Left hindlimb (tissue), 1 donor: ENCODE data around the gene FAM81A.
"Not testable (repeated sequence)": the region's sequence is repeated elsewhere in the genome, so short reads cannot be mapped to it uniquely, and the experiment has no call there.

ENCODE experiments used
- DNase-seq: peaks from one replicate; pipeline ENCODE4 v3.0.0-alpha.2; 2018

Gene FAM81A

DNA sequence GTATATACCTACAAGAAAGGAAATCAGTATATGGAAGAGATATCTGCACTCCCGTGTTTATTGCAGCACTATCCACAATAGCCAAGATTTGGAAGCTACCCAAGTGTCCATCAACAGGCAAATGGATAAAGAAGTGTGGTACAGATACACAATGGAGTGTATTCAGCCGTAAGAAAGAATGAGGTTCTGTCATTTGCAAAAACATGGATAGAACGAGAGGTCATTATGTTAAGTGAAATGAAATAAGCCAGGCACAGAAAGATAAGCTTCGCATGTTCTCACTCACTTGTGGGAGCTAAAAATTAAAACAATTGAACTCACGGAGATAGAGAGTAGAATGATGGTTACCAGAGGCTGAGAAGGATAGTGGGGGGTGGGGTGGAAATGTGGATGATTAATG is 53.1 kb downstream of the FAM81A start:
- DNase-seq = no peak

GRCh38 chr15:59492389-59493377 is 54.7 kb downstream of the FAM81A start:
- peak; percentile 69 for DNase-seq

GRCh38 chr15:59501597-59501996 is 63.6 kb downstream of the FAM81A start:
- DNase-seq = no peak

GRCh38 chr15:59515190-59515589 is 77.2 kb downstream of the FAM81A start:
- no peak for DNase-seq

DNA sequence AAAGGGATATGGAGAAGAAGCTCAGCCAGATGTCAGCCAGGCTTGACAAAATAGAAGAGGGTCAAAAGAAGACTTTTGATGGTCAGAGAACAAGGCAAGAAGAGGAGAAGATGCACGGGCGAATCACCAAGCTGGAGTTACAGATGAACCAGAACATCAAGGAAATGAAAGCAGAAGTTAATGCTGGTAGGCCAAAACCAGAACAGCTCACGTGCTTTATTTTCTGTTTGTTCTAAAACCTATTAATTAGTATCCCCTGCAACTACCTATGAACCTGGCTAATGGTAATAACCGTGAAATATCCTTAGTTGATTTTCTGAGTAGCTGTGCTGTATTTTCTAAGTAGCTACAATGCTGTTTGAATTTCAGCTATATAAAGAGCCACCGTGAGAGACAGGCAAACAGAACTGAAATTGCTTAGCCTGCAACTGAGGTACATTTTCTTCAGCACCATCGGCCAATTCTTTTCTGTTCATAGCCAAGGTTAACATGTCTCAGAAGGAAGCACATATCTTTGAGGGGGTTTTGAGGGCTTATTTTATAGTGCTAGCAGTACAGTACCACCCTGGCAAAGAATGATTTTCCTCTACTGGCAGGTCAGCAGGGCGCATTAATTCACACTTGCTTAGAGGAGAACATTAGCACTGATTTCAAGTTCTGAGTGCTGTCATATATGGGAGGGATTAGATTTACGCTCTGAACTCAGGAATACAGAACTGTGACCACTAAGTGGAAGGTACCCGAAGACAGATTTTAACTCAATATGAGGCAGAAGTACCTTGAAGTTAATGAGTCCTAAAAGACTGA is 78.9 kb downstream of the FAM81A start:
- DNase-seq = no peak

GRCh38 chr15:59519329-59519728 is 81.3 kb downstream of the FAM81A start:
- no peak for DNase-seq

GRCh38 chr15:59521443-59521842 is 83.5 kb downstream of the FAM81A start:
- DNase-seq = no peak

DNA sequence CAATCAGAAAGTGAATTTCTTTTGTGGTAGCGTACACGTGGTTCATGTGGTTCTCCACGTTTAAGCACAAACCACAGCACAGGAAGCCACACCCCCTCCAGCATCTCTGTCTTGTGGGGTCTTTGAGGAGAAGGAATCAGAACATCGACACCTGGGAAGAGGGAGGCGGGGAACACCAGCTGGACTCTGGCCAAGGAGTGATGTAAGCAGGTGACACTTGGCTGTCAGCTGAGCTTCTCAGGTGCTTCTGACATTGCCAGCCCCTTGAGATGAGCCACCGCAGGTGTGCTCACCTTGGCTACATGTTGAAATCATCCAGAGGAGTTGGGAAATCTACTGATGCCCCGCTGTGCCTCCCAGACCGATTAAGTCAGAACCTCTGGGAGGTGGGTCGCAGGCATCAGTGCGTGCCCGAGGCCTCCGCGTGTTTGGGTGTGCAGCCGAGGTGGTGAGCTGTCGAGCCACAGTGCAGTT is 85.0 kb downstream of the FAM81A start:
- no peak for DNase-seq

DNA sequence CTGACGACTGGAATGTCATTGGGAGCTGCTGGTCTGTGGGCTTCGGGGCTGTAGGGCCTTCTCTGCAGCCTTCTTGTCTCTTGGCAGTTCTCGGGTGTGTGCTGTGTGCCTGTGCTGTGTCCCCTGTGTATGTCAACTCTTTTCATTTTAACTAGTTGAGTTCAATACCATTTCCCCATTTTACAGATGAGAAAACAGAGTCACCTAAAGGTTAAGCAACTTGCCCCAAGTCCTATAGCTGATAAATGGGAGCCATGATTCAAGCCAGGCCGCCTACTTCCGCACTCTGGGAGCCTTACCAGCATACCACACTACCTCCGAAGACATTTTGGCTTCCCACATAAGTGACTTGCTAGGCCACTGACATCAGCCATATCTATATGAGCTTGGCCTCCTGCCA is 85.7 kb downstream of the FAM81A start:
- DNase-seq = no peak

GRCh38 chr15:59524331-59524731 is 86.3 kb downstream of the FAM81A start:
- DNase-seq = no peak

- DNase-seq = not testable (repeated sequence)
These were observed 88.5 kb downstream of the FAM81A start for GRCh38 chr15:59526466-59526865.

GRCh38 chr15:59528429-59528828 is 90.4 kb downstream of the FAM81A start:
- no peak for DNase-seq

DNA sequence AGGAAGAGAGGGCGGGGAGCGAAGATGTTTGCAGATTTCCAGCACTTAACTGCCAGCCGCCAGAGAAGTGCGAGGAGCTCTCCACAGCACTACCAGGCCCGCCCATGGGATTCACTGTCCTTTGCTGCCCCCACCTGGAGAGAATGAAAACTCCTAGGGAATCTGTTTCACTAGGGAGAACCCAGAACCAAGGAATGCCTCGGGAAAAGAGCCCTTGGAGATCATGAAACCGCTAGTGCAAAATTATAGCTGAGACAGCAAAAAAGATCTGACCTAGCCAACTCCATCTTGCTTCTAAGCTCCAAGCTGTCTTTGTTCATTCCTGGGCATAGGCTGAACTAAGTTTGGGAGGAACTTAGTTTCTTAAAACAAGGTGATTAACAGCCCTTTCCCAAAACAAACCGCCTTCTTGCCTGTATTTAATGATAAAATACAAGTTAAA is 91.0 kb downstream of the FAM81A start:
- peak; percentile 86 for DNase-seq

DNA sequence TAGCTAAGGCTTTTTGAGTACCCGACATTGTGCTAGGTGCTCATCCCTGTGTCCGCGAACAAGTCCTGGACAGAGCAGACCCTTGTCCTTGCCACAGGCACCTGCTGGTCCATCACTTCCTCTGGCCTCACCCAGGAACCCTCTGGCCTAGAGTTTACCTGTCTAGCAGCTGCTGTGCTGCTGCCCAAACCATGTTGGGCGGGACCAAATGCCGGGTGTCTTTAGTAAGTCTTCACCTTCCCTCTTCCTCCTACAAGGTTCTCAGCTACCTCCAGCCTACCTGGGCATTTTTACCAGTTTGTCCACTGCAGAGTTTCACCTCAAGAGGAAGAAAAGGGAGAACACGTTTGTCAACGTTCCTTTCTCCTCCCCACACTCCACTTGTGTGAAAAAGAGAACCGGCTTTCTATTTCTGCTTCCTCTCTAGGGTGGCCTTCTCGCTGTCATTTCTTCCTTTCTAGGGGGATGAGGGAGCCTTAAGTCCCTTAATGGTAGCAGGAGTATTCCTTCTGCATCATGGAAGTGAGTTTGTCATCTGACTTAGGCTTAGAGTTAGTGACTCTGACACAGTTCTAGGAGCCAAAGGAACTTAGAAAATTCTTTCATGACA is 93.2 kb downstream of the FAM81A start:
- no peak for DNase-seq

GRCh38 chr15:59532770-59533379 is 94.9 kb downstream of the FAM81A start:
- DNase-seq = no peak

DNA sequence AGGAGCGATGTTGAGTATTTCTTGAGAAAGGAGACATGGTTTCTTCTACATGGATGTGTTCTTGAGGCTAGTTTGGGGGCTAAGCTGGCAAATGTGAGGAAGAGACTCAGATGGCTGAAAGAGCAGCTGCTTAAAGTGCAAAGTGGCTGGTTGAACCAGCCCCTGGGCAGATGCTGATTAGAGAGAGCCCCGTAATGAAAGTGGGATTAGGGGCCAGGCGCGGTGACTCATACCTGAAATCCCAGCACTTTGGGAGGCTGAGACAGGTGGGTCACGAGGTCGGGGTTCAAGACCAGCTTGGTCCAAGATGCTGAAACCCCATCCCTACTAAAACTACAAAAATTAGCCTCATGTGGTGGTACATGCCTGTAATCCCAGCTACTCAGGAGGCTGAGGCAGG is 98.6 kb downstream of the FAM81A start:
- DNase-seq = no peak

GRCh38 chr15:59537403-59537802 is 99.4 kb downstream of the FAM81A start:
- no peak for DNase-seq

GRCh38 chr15:59538494-59538893 is 100.5 kb downstream of the FAM81A start:
- no peak for DNase-seq

- DNase-seq = no peak
These were observed 101.8 kb downstream of the FAM81A start for GRCh38 chr15:59539799-59540198.

DNA sequence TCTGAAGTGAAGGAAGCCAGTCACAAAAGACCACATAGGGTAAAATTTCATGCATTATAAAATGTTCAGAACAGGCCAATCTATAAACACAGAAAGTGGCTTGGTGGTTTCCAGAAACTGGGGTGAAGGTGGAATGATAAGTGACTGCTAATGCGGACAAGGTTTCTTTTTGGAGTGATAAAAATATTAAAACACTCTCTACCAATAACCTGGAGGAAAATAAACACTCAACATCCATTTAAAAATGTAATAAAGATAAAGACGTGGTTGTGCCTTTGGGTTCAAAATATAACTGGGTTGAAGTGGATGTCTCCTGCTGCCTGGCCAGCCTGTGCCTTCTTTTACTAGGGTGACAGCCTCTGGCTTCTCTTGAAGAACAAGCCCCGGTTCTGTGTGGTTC is 102.7 kb downstream of the FAM81A start:
- no peak for DNase-seq

GRCh38 chr15:59541750-59542149 is 103.8 kb downstream of the FAM81A start:
- no peak for DNase-seq

- DNase-seq = no peak
These were observed 105.9 kb downstream of the FAM81A start for GRCh38 chr15:59543721-59544547.
